A549 (cell line): ENCODE results near the gene SEMA5A.

Experiments
- CHD2 ChIP-seq: fragments of 150-350 bp; IDR thresholded peaks from 2 replicates; pipeline ENCODE4 v1.6.1; 2014; ENCODE audit warnings: low read length; ENCODE audit not compliant: partially characterized antibody
- MYC ChIP-seq: IDR thresholded peaks from 2 replicates; pipeline ENCODE4 v1.6.1; 2012; ENCODE audit warnings: mild to moderate bottlenecking, inconsistent platforms, low read length, improper control_type of control experiment, borderline replicate concordance
- RAD21 ChIP-seq, 2 experiments: fragments of >200 bp in 1 of 2; sonication (Bioruptor Twin) in 1 of 2; formaldehyde crosslinking in 1 of 2; IDR thresholded peaks in 1 of 2; conservative IDR thresholded peaks in 1 of 2; 2 replicates in 1 of 2; 3 replicates in 1 of 2; pipeline ENCODE4 v1.6.1; 2012 to 2018; ENCODE audit warnings: inconsistent platforms in 1 of 2
- TF ChIP-seq, protein P1 (sequence below): fragments of >200 bp; sonication (Bioruptor Twin); formaldehyde crosslinking; IDR thresholded peaks from 3 replicates; pipeline ENCODE4 v1.5.1; 2016
- TF ChIP-seq, protein P2 (sequence below): fragments of 450-650 bp; IDR thresholded peaks from 2 replicates; pipeline ENCODE4 v1.6.1; 2014; ENCODE audit warnings: antibody characterized with exemption

DNA sequence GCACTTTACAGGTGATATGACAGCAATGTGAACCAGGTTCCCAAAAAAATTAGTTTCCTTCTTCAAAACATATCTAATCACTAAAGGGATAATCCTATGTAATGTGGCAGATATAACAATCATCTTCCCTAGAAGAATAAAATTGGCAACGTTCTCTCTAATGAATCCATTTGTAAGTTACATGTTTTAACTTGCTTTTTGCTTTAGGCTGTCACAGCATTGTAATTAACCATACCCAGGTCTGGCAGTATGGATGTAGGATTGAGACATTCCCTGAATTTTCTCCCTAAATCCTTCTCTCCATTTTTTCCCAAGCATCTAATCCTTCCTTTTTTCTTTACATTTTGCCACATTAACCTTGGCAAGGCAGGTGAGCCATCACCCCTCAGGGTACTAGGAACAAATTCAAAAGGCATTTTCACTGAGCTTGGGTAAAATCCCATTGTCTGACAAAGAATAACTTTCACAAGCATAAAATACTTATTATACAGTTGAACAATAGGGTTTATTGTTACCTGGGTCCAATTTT lies 548.3 kb downstream of the SEMA5A start:
- no peak for TF ChIP-seq MYC
- TF ChIP-seq, protein P1, sequence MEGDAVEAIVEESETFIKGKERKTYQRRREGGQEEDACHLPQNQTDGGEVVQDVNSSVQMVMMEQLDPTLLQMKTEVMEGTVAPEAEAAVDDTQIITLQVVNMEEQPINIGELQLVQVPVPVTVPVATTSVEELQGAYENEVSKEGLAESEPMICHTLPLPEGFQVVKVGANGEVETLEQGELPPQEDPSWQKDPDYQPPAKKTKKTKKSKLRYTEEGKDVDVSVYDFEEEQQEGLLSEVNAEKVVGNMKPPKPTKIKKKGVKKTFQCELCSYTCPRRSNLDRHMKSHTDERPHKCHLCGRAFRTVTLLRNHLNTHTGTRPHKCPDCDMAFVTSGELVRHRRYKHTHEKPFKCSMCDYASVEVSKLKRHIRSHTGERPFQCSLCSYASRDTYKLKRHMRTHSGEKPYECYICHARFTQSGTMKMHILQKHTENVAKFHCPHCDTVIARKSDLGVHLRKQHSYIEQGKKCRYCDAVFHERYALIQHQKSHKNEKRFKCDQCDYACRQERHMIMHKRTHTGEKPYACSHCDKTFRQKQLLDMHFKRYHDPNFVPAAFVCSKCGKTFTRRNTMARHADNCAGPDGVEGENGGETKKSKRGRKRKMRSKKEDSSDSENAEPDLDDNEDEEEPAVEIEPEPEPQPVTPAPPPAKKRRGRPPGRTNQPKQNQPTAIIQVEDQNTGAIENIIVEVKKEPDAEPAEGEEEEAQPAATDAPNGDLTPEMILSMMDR: no peak
- TF ChIP-seq, protein P2, sequence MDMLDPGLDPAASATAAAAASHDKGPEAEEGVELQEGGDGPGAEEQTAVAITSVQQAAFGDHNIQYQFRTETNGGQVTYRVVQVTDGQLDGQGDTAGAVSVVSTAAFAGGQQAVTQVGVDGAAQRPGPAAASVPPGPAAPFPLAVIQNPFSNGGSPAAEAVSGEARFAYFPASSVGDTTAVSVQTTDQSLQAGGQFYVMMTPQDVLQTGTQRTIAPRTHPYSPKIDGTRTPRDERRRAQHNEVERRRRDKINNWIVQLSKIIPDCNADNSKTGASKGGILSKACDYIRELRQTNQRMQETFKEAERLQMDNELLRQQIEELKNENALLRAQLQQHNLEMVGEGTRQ: no peak
- no peak for TF ChIP-seq CHD2
- no peak for TF ChIP-seq RAD21 (conservative IDR thresholded peaks at IDR 0.05 in 1 of 2, IDR thresholded peaks at IDR 0.05 in 1 of 2)
